A673 (cell line): ENCODE measurements around the gene RBP3.

ENCODE experiments used
- CTCF ChIP-seq: fragments of 300-800, 200-600 bp; sonication (generic); conservative IDR thresholded peaks from 2 replicates; pipeline ENCODE4 v1.5.1; 2017; ENCODE audit warnings: low read depth, mild to moderate bottlenecking, antibody characterized with exemption, low read length, moderate library complexity, mixed read lengths
- EZH2 ChIP-seq: fragments of 200-600 bp; sonication (generic); IDR thresholded peaks from 2 replicates; pipeline ENCODE4 v1.6.1; 2017; ENCODE audit warnings: borderline replicate concordance, low read depth, mild to moderate bottlenecking, mixed read lengths, antibody characterized with exemption, low read length; ENCODE audit not compliant: poor library complexity, severe bottlenecking

- TF ChIP-seq CTCF (no peak), EZH2 (no peak)
These were observed 5.2 kb downstream of the RBP3 start for GRCh38 chr10:47353351-47353750.
